HepG2 (cell line): ENCODE measurements around the gene P2RX5. TPM values are rescaled to one million over a fixed set of nuclear protein-coding genes. Genes with fewer than 3 reads are reported as not detected.

Experiments used
- ATAC-seq: fragments of 200-7000 bp; cut with Tn5 transposase; 3 replicates; pipeline ENCODE4 v1.9.1; 2020; ENCODE audit warnings: mild to moderate bottlenecking, moderate library complexity
- BruUV-seq: library from RNA; stranded (reverse); fragments of 400-500 nt; replicated peaks from 2 replicates; lab custom pipeline; 2021; lab: Mats Ljungman, UMichigan
- CTCF ChIA-PET: fragments of 300-600 bp; formaldehyde crosslinking; extraction: SDS; loops from one replicate; lab custom pipeline; 2021; ENCODE audit warnings: low total read pairs, inconsistent platforms, low intra/inter-chr PET ratio; lab: Yijun Ruan, JAX
- POLR2A ChIA-PET: fragments of 350-600 bp; sonication (Branson Sonifier 250); formaldehyde crosslinking; loops from one replicate; lab custom pipeline; 2020; ENCODE audit warnings: antibody characterized with exemption, inconsistent platforms; lab: Yijun Ruan, JAX
- DNase-seq: peaks from one replicate; pipeline ENCODE4 v3.0.0-alpha.2; 2015; ENCODE audit warnings: low spot score
- FAIRE-seq: peaks from 3 replicates; lab custom pipeline; 2011; peaks lifted over from hg19 to GRCh38; lab: Jason Lieb, UNC
- H2AFZ ChIP-seq: one replicate; pipeline ENCODE4 v1.6.1; 2011; ENCODE audit warnings: low read length, inconsistent platforms
- H3K27ac ChIP-seq: fragments of 300-600 bp; 3 replicates; pipeline ENCODE4 v1.8.0; 2011; ENCODE audit warnings: mixed run types, mild to moderate bottlenecking, mixed read lengths, low read length, inconsistent platforms; ENCODE audit not compliant: insufficient read depth; ENCODE audit errors: extremely low read length
- H3K27me3 ChIP-seq, 2 experiments: fragments of 200-600 bp in 1 of 2; 2 replicates in 1 of 2; 3 replicates in 1 of 2; pipeline versions ENCODE4 v1.6.0 to v1.8.0; 2011; ENCODE audit warnings: low read length in 2 of 2, mild to moderate bottlenecking in 2 of 2, moderate library complexity in 2 of 2, inconsistent platforms in 1 of 2; ENCODE audit not compliant: insufficient read depth in 2 of 2, control insufficient read depth in 1 of 2
- H3K36me3 ChIP-seq, 2 experiments: fragments of 200-600 bp in 1 of 2; replicated peaks in 1 of 2; 2 replicates in 1 of 2; 3 replicates in 1 of 2; pipeline versions ENCODE4 v1.5.1 to v1.8.0; 2011; ENCODE audit warnings: low read length in 2 of 2, inconsistent platforms in 1 of 2; ENCODE audit not compliant: insufficient read depth in 2 of 2, control insufficient read depth in 1 of 2
- H3K4me1 ChIP-seq: 2 replicates; pipeline ENCODE4 v1.5.1; 2012; ENCODE audit warnings: low read length, inconsistent platforms; ENCODE audit not compliant: insufficient read depth
- H3K4me2 ChIP-seq: 2 replicates; pipeline ENCODE4 v1.6.0; 2011; ENCODE audit warnings: low read depth, low read length, inconsistent platforms
- H3K4me3 ChIP-seq, 3 experiments: fragments of 200-600 bp in 1 of 3; sonication (generic), shearing (Covaris generic) in 1 of 3; replicated peaks in 1 of 3; 2 replicates each; pipeline ENCODE4 v1.5.1; 2011 to 2016; ENCODE audit warnings: low read length in 3 of 3, inconsistent platforms in 2 of 3, low read depth in 2 of 3, mild to moderate bottlenecking in 2 of 3, control low read depth in 1 of 3, mixed read lengths in 1 of 3; ENCODE audit not compliant: insufficient read depth in 1 of 3
- H3K79me2 ChIP-seq: one replicate; pipeline ENCODE4 v1.6.1; 2011; ENCODE audit warnings: low read length, inconsistent platforms; ENCODE audit not compliant: insufficient read depth
- H3K9ac ChIP-seq: 2 replicates; pipeline ENCODE4 v1.6.0; 2011; ENCODE audit warnings: mild to moderate bottlenecking, low read depth, low read length, inconsistent platforms; ENCODE audit not compliant: insufficient read depth
- H3K9me3 ChIP-seq: 2 replicates; pipeline ENCODE4 v1.5.1; 2012; ENCODE audit warnings: mild to moderate bottlenecking, low read length
- H4K20me1 ChIP-seq: 2 replicates; pipeline ENCODE4 v1.6.0; 2011; ENCODE audit warnings: inconsistent platforms, mild to moderate bottlenecking, low read length, moderate library complexity; ENCODE audit not compliant: insufficient read depth
- AFF4 ChIP-seq: sonication (generic); formaldehyde crosslinking; IDR thresholded peaks from 2 replicates; pipeline ENCODE4 v1.4.0; 2020; ENCODE audit warnings: missing genetic modification reagents
- ARHGAP35 ChIP-seq: sonication (generic); formaldehyde crosslinking; IDR thresholded peaks from 2 replicates; pipeline ENCODE4 v1.9.0; 2022; ENCODE audit warnings: mild to moderate bottlenecking, inconsistent platforms, moderate library complexity, missing genetic modification reagents, borderline replicate concordance
- BCL6 ChIP-seq: IDR thresholded peaks from 2 replicates; pipeline ENCODE4 v1.6.1; 2016; ENCODE audit warnings: missing genetic modification reagents, missing compliant biosample characterization
- FOXM1 ChIP-seq: sonication (generic); formaldehyde crosslinking; IDR thresholded peaks from 2 replicates; pipeline ENCODE4 v1.5.0; 2020; ENCODE audit warnings: missing genetic modification reagents
- GPN1 ChIP-seq: sonication (generic); formaldehyde crosslinking; IDR thresholded peaks from 2 replicates; pipeline ENCODE4 v1.5.1; 2020; ENCODE audit warnings: missing genetic modification reagents, borderline replicate concordance
- KDM6A ChIP-seq: IDR thresholded peaks from 2 replicates; pipeline ENCODE4 v1.6.1; 2016; ENCODE audit warnings: low read depth
- NFAT5 ChIP-seq: sonication (generic); formaldehyde crosslinking; IDR thresholded peaks from 2 replicates; pipeline ENCODE4 v1.4.0; 2020; ENCODE audit warnings: missing genetic modification reagents
- PHF5A ChIP-seq: IDR thresholded peaks from one replicate; pipeline ENCODE4 v1.6.1; 2018; ENCODE audit warnings: low read depth, missing genetic modification reagents; ENCODE audit not compliant: unreplicated experiment
- POLR2G ChIP-seq: fragments of 200-400 bp; formaldehyde crosslinking; IDR thresholded peaks from 2 replicates; pipeline ENCODE4 v1.6.1; 2018; ENCODE audit warnings: mild to moderate bottlenecking, low read depth, low read length, moderate library complexity
- REXO4 ChIP-seq: sonication (generic); formaldehyde crosslinking; IDR thresholded peaks from 2 replicates; pipeline ENCODE4 v1.8.0; 2022; ENCODE audit warnings: missing genetic modification reagents, mild to moderate bottlenecking, borderline replicate concordance
- TRAFD1 ChIP-seq: sonication (generic); formaldehyde crosslinking; IDR thresholded peaks from 2 replicates; pipeline ENCODE4 v1.5.1; 2020; ENCODE audit warnings: missing genetic modification reagents, mild to moderate bottlenecking, borderline replicate concordance
- ZIK1 ChIP-seq: sonication (generic); formaldehyde crosslinking; IDR thresholded peaks from 2 replicates; pipeline ENCODE4 v1.5.0; 2020; ENCODE audit warnings: mild to moderate bottlenecking, low read depth, missing genetic modification reagents, borderline replicate concordance
- ZNF17 ChIP-seq: sonication (generic); formaldehyde crosslinking; IDR thresholded peaks from 2 replicates; pipeline ENCODE4 v1.5.0; 2020; ENCODE audit warnings: mild to moderate bottlenecking, missing genetic modification reagents
- ZNF260 ChIP-seq: sonication (generic); formaldehyde crosslinking; IDR thresholded peaks from 2 replicates; pipeline ENCODE4 v1.4.0; 2020; ENCODE audit warnings: missing genetic modification reagents, low read depth, mild to moderate bottlenecking, borderline replicate concordance
- ZNF766 ChIP-seq: sonication (generic); formaldehyde crosslinking; IDR thresholded peaks from 2 replicates; pipeline ENCODE4 v1.5.0; 2020; ENCODE audit warnings: missing genetic modification reagents, borderline replicate concordance
- WGBS: methylation state at CpG from one replicate; pipeline ENCODE4 v1.1.6; 2017; ENCODE audit warnings: low lambda C conversion rate; 5-methylcytosine and 5-hydroxymethylcytosine counted together
- in situ Hi-C: cut with HindIII; loops from 2 replicates; pipeline ENCODE4 v1.10.0; 2017; ENCODE audit warnings: low pct_unique_long_range_greater_than_20kb; ENCODE audit not compliant: extremely low pct_ligation_motif_present
- intact Hi-C: fragments of 100-400 bp; cut with micrococcal nuclease; formaldehyde crosslinking; loops from one replicate; pipeline ENCODE4 v1.10.0; 2022; ENCODE audit not compliant: unreplicated experiment
- polyA plus RNA-seq, 8 experiments: library from polyadenylated mRNA; depleted of rRNA in 3 of 8; stranded (reverse) in 7 of 8; unstranded in 1 of 8; fragments of >200 nt; fragmentation: Illumina TruSeq in 4 of 8; extraction: Trizol in 4 of 8; gene quantifications; 2 replicates each; pipeline versions ENCODE4 v1.2.1 to v1.2.3, GENCODE V29; 2011 to 2016; ENCODE audit warnings: low read depth in 4 of 8, missing spikeins in 1 of 8, mixed read lengths in 1 of 8; ENCODE audit not compliant: insufficient read depth in 1 of 8
- total RNA-seq, 5 experiments: library from RNA; depleted of rRNA; stranded (reverse); fragments of >200 nt; fragmentation: Illumina TruSeq; extraction: Trizol; gene quantifications; 2 replicates each; pipeline ENCODE4 v1.2.3, GENCODE V29; 2016; ENCODE audit warnings: low read depth in 1 of 5

P2RX5 gene
- total and polyA plus RNA-seq, 2 of the 13 experiments (the other 11 are each of a cell fraction or from before 2014, with no cell fraction given): 0.95 to 1.7 TPM

GRCh38 chr17:3744014-3744413 is 48.1 kb upstream of the P2RX5 start:
- Histone ChIP-seq H3K4me3 (no peak overlapping the region), H3K9me3 (no peaks in the 10 kb centered on the region), H3K79me2 (no peaks in the 10 kb centered on the region), H3K4me2 (no peak overlapping the region), H3K36me3 (no peaks in the 10 kb centered on the region), H3K9ac (no peak overlapping the region), H4K20me1 (no peaks in the 10 kb centered on the region), H3K27me3 (no peaks in the 10 kb centered on the region), H2AFZ (no peak overlapping the region), H3K4me1 (peaks cover 39% of the 10 kb centered on the region), H3K27ac (no peak overlapping the region)
- ChIA-PET CTCF (no interaction called here), POLR2A (no interaction called here)
- in situ Hi-C loops (no loop called here), intact Hi-C loops (no loop called here)
- ATAC-seq (no peak), FAIRE-seq (no peak), DNase-seq (no peak)
- BruUV-seq: no TSS peak
- 60% methylated on average over 3 of the region's 3 CpGs for WGBS
- TF ChIP-seq ZNF260 (CRISPR knock-in tag): no peak
- TF ChIP-seq FOXM1 (CRISPR knock-in tag): no peak
- no peak for TF ChIP-seq AFF4
- TF ChIP-seq REXO4 (CRISPR knock-in tag): no peak
- no peak for TF ChIP-seq KDM6A
- TF ChIP-seq ZNF17 (CRISPR knock-in tag): no peak
- TF ChIP-seq ZIK1 (CRISPR knock-in tag): no peak
- TF ChIP-seq BCL6: no peak
- no peak for TF ChIP-seq NFAT5 (CRISPR knock-in tag)
- TF ChIP-seq POLR2G: no peak
- no peak for TF ChIP-seq ARHGAP35 (CRISPR knock-in tag)
- no peak for TF ChIP-seq PHF5A
- no peak for TF ChIP-seq TRAFD1 (CRISPR knock-in tag)
- no peak for TF ChIP-seq GPN1 (CRISPR knock-in tag)
- TF ChIP-seq ZNF766 (CRISPR knock-in tag): no peak
